Retinal pigment epithelial cell (primary cell): ENCODE data around the gene TXLNA.

Experiments used
- DNase-seq: peaks from one replicate; pipeline ENCODE4 v3.0.0-alpha.2; 2010; ENCODE audit warnings: low read depth
- H3K4me3 ChIP-seq: 2 replicates; pipeline ENCODE4 v1.5.1; 2011; ENCODE audit warnings: mild to moderate bottlenecking, low read length, control low read depth, moderate library complexity
- CTCF ChIP-seq: conservative IDR thresholded peaks from 2 replicates; pipeline ENCODE4 v1.5.1; 2011; ENCODE audit warnings: low read depth, low read length, control low read depth, inconsistent platforms

TXLNA gene

GRCh38 chr1:32223683-32224082 lies 44.2 kb downstream of the TXLNA start:
- no peak overlapping the region for H3K4me3 ChIP-seq
- no peak for DNase-seq
- no peak for TF ChIP-seq CTCF

DNA sequence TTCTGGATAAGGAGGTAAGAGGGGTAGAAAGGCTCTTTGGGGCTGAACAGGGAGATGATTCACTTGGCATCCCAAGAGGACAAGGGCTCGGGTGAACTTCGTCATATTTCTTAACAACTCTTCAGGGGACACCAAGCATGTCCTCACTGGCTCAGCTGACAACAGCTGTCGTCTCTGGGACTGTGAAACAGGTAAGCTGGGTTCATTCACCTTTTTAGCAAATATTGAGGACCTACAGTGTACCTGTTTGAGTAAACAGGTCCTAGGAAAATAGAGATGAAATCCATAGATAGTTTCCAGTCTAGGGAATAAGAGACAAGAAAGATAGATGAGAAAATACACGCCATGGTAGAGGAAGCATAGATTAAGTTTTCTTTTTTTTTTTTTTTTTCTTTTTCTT lies 44.8 kb downstream of the TXLNA start:
- TF ChIP-seq CTCF, result no peak
- no peak for DNase-seq
- H3K4me3 ChIP-seq, result no peak overlapping the region

DNA sequence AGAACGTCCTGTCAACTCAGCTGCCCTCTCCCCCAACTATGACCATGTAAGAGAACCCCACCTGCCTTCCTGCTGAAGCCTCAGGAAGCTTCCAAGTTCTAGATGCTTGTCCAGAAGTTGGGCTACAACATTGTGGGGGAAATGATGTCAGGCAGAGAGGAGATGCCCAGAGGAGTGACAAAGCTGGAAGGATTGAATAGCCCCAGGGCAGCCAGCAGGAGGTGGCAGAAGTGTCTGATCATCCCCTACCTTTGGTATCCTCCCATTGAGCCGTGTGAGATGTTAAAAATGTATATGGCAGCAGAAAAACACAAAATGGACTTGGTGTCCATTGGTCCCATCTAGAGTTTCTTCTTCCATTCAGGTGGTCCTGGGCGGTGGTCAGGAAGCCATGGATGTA lies 49.3 kb downstream of the TXLNA start:
- TF ChIP-seq CTCF, result no peak
- H3K4me3 ChIP-seq, result no peak overlapping the region
- no peak for DNase-seq

DNA sequence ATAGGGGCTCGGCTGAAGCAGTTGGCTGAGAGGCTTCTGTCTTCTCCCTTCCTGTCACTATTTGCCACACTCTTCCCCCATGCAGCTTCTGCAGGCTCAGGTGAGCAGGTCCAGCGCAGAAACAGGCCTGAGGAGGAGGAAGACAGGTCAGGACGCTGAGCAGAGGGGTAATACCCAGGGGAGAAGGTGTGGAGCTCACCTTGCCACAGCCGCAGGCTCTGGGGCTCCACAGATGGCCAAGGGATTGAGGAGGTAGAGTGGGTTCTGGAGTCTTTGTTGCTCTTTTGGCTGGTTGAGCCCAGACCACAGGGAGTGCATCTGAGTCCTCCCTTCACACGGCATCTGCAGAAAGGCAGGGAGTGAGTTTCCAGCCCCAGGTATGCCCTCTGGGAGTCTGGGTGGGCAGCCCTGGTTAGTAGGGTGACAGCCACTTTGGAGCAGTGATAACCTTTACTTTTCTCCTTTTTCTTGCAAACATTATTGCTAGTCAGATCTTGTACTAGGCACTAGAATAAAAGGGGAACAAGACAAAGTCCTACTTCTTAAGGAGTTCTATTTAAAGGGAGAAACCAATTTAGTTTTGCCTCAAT lies 52.5 kb downstream of the TXLNA start:
- TF ChIP-seq CTCF, result no peak

DNA sequence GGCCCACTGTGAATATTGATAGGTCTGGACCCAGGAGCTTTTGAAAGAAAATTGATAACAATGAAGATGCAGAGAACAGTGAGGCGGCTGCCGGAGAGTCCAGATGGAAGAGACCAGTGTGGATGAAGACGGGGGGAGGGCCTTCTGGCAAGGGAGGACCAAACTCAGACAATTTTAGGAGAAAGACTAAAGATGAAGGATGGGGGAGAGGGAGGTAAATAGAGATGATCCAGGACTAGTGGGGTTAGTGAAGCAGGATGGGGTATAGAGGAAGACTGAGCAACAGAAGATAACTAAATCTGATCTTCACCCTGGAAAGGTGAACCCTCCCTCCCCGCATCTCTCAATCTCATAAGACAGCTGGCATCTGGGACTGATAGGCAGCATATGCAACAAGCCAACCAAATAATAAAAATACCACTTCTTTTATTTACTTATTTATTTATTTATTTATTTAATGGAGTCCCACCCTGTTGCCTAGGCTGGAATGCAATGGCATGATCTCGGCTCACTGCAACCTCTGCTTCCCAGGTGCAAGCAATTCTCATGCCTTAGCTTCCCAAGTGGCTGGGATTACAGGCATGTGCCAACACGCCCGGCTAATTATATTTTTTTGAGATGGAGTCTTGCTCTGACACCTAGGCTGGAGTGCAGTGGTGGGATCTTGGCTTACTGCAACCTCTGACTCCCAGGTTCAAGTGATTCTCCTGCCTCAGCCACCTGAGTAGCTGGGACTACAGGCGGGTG lies 53.3 kb downstream of the TXLNA start:
- no peak for TF ChIP-seq CTCF
- no peak for DNase-seq
- no peak overlapping the region for H3K4me3 ChIP-seq

More for the DNA sequence above, 52.5 kb downstream of the TXLNA start:
- DNase-seq, result no peak
- no peak overlapping the region for H3K4me3 ChIP-seq

- H3K4me3 ChIP-seq, result no peak overlapping the region
- TF ChIP-seq CTCF, result no peak
- no peak for DNase-seq
These were observed 55.3 kb downstream of the TXLNA start for GRCh38 chr1:32234792-32235191.

GRCh38 chr1:32239337-32239736 lies 59.9 kb downstream of the TXLNA start:
- no peak for TF ChIP-seq CTCF
- no peak for DNase-seq
- no peak overlapping the region for H3K4me3 ChIP-seq
